Cardiac fibroblast (primary cell): ENCODE data around the gene DMKN.

ENCODE experiments used
- DNase-seq, 2 donors: peaks; one replicate each; pipeline versions ENCODE4 v3.0.0 to v3.0.0-alpha.2; 2010; ENCODE audit warnings: low read depth in 2 of 2
- H3K4me3 ChIP-seq, 2 donors: replicated peaks in 1 of 2; 1 replicate in 1 of 2; 2 replicates in 1 of 2; pipeline ENCODE4 v1.5.1; 2011; ENCODE audit warnings: low read depth in 2 of 2, low read length in 2 of 2, mild to moderate bottlenecking in 2 of 2, moderate library complexity in 1 of 2
- CTCF ChIP-seq: IDR thresholded peaks from one replicate; pipeline ENCODE4 v1.5.1; 2011; ENCODE audit warnings: low read depth, mild to moderate bottlenecking, low read length, inconsistent platforms

DMKN gene

GRCh38 chr19:35555301-35556005 is 42.0 kb upstream of the DMKN start:
- peak; percentile 26 to 39 for DNase-seq
- peak; percentile 17 for TF ChIP-seq CTCF
- no peak overlapping the region for H3K4me3 ChIP-seq

- no peak for DNase-seq
- TF ChIP-seq CTCF, result no peak
- no peak overlapping the region for H3K4me3 ChIP-seq
Observed at GRCh38 chr19:35554076-35554475, 40.6 kb upstream of the DMKN start.

GRCh38 chr19:35553385-35554000 is 40.0 kb upstream of the DMKN start:
- DNase-seq, result no peak

GRCh38 chr19:35552534-35553384 is 39.3 kb upstream of the DMKN start:
- no peak for TF ChIP-seq CTCF
- no peak overlapping the region for H3K4me3 ChIP-seq
- DNase-seq, result no peak

More at GRCh38 chr19:35553385-35554000, 40.0 kb upstream of the DMKN start:
- no peak overlapping the region for H3K4me3 ChIP-seq
- no peak for TF ChIP-seq CTCF

- no peak for DNase-seq
- no peak overlapping the region for H3K4me3 ChIP-seq
- TF ChIP-seq CTCF, result no peak
Observed at GRCh38 chr19:35551091-35551810, 37.8 kb upstream of the DMKN start.

- TF ChIP-seq CTCF, result no peak
Observed at GRCh38 chr19:35549879-35550523, 36.6 kb upstream of the DMKN start.

More at GRCh38 chr19:35549879-35550523, 36.6 kb upstream of the DMKN start:
- H3K4me3 ChIP-seq, result no peak overlapping the region
- no peak for DNase-seq
